Liver (tissue), 3 donors: ENCODE results near the gene AKR1C2.
"Not testable (repeated sequence)": the region's sequence is repeated elsewhere in the genome, so short reads cannot be mapped to it uniquely, and the experiment has no call there.

ENCODE experiments used
- CTCF ChIP-seq: fragments of 150-350 bp; IDR thresholded peaks from 2 replicates; pipeline ENCODE4 v1.5.1; 2017; ENCODE audit warnings: improper control_type of control experiment, low read depth, low read length; ENCODE audit not compliant: missing input control
- HNF4A ChIP-seq, 2 donors: conservative IDR thresholded peaks; 2 replicates each; pipeline ENCODE4 v1.6.1; 2016; ENCODE audit warnings: antibody characterized with exemption in 2 of 2, mild to moderate bottlenecking in 2 of 2
- MAX ChIP-seq: IDR thresholded peaks from 2 replicates; pipeline ENCODE4 v1.6.1; 2016; ENCODE audit warnings: antibody characterized with exemption
- REST ChIP-seq: IDR thresholded peaks from 2 replicates; pipeline ENCODE4 v1.6.1; 2016; ENCODE audit warnings: antibody characterized with exemption, mild to moderate bottlenecking
- ZBTB33 ChIP-seq: IDR thresholded peaks from 2 replicates; pipeline ENCODE4 v1.6.1; 2016; ENCODE audit warnings: antibody characterized with exemption
- donor health status: healthy.
- donor health status: healthy.

DNA sequence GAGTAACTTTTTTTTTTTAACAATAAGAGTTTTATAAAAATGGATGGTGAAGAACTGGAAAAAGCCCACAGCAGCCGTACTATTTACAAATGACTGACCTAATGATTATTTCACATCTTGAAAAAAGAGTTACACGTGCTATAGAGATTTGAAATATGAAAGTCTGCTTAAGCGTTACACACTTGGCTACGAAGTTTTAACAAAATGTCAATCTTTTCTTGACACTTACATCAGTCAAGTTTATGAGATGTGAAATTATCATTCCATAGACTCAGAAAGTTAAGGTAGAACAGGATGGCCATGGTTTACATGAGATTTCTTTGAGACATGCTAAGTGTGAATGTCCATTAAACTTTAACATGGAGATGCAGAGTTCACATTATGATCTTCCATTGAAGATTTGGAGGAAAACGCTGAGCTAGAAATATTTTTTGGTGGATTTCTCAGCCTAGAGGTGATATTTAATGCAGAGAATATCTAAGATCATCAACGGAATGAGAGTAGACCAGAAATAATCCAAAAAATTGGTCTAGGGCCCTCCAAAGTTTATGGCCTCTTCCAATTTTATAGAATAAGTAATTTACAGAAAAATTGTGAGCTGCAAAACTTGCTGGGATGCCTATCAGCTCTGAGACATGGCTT lies 15.5 kb downstream of the AKR1C2 start:
- not testable (repeated sequence) for TF ChIP-seq MAX; CTCF; HNF4A (conservative IDR thresholded peaks at IDR 0.05); ZBTB33; REST
